Measurements from ENCODE around the gene NKD2.

NKD2 gene

GRCh38 chr5:1027631-1028441 is 19.2 kb downstream of the NKD2 start:
- no peak overlapping the region for H3K4me3 ChIP-seq (ENCODE audit: insufficient read depth, low read length, poor library complexity, severe bottlenecking)
- H3K9ac ChIP-seq (ENCODE audit: low read length): no peak overlapping the region
- no peak overlapping the region for H3K27ac ChIP-seq (ENCODE audit: low read depth, low read length)
- H3K27me3 ChIP-seq (ENCODE audit: low read length): no peaks in the 10 kb centered on the region
- H3K4me2 ChIP-seq (ENCODE audit: low read depth, low read length, poor library complexity, severe bottlenecking): no peak overlapping the region
- no peak overlapping the region for H2AFZ ChIP-seq (ENCODE audit: low read depth, low read length, severe bottlenecking)
- no peaks in the 10 kb centered on the region for H3K9me2 ChIP-seq (replicated peaks; ENCODE audit: insufficient read depth, low read length)
- no peaks in the 10 kb centered on the region for H3F3A ChIP-seq (ENCODE audit: insufficient read depth)
- TF ChIP-seq EZH2phosphoT487 (conservative IDR thresholded peaks at IDR 0.05; ENCODE audit: low read length) (no peak), CTCF (IDR thresholded peaks at IDR 0.05; ENCODE audit: insufficient read depth, low read length, poor library complexity, severe bottlenecking) (no peak)
- H3K9me3 ChIP-seq (ENCODE audit: insufficient read depth, low read length): no peaks in the 10 kb centered on the region
- no peaks in the 10 kb centered on the region for H4K20me1 ChIP-seq (ENCODE audit: low read depth, low read length)
- no peaks in the 10 kb centered on the region for H3K79me2 ChIP-seq (ENCODE audit: insufficient read depth, low read length)
- H3K36me3 ChIP-seq (ENCODE audit: low read length): no peaks in the 10 kb centered on the region

GRCh38 chr5:1028481-1029281 is 20.1 kb downstream of the NKD2 start:
- H3K9ac ChIP-seq (ENCODE audit: low read length): no peak overlapping the region
- no peaks in the 10 kb centered on the region for H3K79me2 ChIP-seq (ENCODE audit: insufficient read depth, low read length)
- H2AFZ ChIP-seq (ENCODE audit: low read depth, low read length, severe bottlenecking): no peak overlapping the region
- H3F3A ChIP-seq (ENCODE audit: insufficient read depth): no peaks in the 10 kb centered on the region
- no peaks in the 10 kb centered on the region for H3K9me3 ChIP-seq (ENCODE audit: insufficient read depth, low read length)
- H4K20me1 ChIP-seq (ENCODE audit: low read depth, low read length): no peaks in the 10 kb centered on the region
- H3K27ac ChIP-seq (ENCODE audit: low read depth, low read length): no peak overlapping the region
- H3K4me2 ChIP-seq (ENCODE audit: low read depth, low read length, poor library complexity, severe bottlenecking): no peak overlapping the region
- H3K4me3 ChIP-seq (ENCODE audit: insufficient read depth, low read length, poor library complexity, severe bottlenecking): no peak overlapping the region
- H3K27me3 ChIP-seq (ENCODE audit: low read length): no peaks in the 10 kb centered on the region
- TF ChIP-seq EZH2phosphoT487 (conservative IDR thresholded peaks at IDR 0.05; ENCODE audit: low read length) (no peak), CTCF (IDR thresholded peaks at IDR 0.05; ENCODE audit: insufficient read depth, low read length, poor library complexity, severe bottlenecking) (no peak)
- H3K36me3 ChIP-seq (ENCODE audit: low read length): no peaks in the 10 kb centered on the region
- H3K9me2 ChIP-seq (replicated peaks; ENCODE audit: insufficient read depth, low read length): no peaks in the 10 kb centered on the region

- Histone ChIP-seq H2AFZ (ENCODE audit: low read depth, low read length, severe bottlenecking) (no peak overlapping the region), H3K4me3 (ENCODE audit: insufficient read depth, low read length, poor library complexity, severe bottlenecking) (no peak overlapping the region), H3K9me3 (ENCODE audit: insufficient read depth, low read length) (no peaks in the 10 kb centered on the region), H3K27ac (ENCODE audit: low read depth, low read length) (no peak overlapping the region), H3K9ac (ENCODE audit: low read length) (no peak overlapping the region), H3F3A (ENCODE audit: insufficient read depth) (no peaks in the 10 kb centered on the region), H3K9me2 (replicated peaks; ENCODE audit: insufficient read depth, low read length) (no peaks in the 10 kb centered on the region), H3K36me3 (ENCODE audit: low read length) (no peaks in the 10 kb centered on the region), H3K4me2 (ENCODE audit: low read depth, low read length, poor library complexity, severe bottlenecking) (no peak overlapping the region), H3K79me2 (ENCODE audit: insufficient read depth, low read length) (no peaks in the 10 kb centered on the region), H4K20me1 (ENCODE audit: low read depth, low read length) (no peaks in the 10 kb centered on the region), H3K27me3 (ENCODE audit: low read length) (no peaks in the 10 kb centered on the region)
- no peak for TF ChIP-seq EZH2phosphoT487 (conservative IDR thresholded peaks at IDR 0.05; ENCODE audit: low read length)
- TF ChIP-seq CTCF (IDR thresholded peaks at IDR 0.05; ENCODE audit: insufficient read depth, low read length, poor library complexity, severe bottlenecking): no peak
Observed at GRCh38 chr5:1029282-1029944, 20.8 kb downstream of the NKD2 start.
